Calu3 (cell line): ENCODE results near the gene OTOG. TPM values are rescaled to one million over a fixed set of nuclear protein-coding genes. Genes with fewer than 3 reads are reported as not detected.
A peak's percentile ranks its signal among the peaks of the same experiment; 100 is the strongest.

Source experiments
- BruUV-seq: library from RNA; stranded (reverse); fragments of 400-500 nt; replicated peaks from 2 replicates; lab custom pipeline; 2021; lab: Mats Ljungman, UMichigan
- CTCF ChIA-PET: fragments of 300-600 bp; sonication (Branson Sonifier 250); formaldehyde crosslinking; loops from one replicate; lab custom pipeline; 2022; ENCODE audit warnings: antibody characterized with exemption; lab: Charles Lee
- DNase-seq: peaks from one replicate; pipeline ENCODE4 v3.0.0; 2022
- H3K27ac Mint-ChIP-seq: one replicate; pipeline ENCODE4 v1.8.0; 2022; ENCODE audit warnings: mixed read lengths; ENCODE audit not compliant: unreplicated experiment
- H3K27me3 Mint-ChIP-seq: one replicate; pipeline ENCODE4 v1.8.0; 2022; ENCODE audit warnings: mixed read lengths; ENCODE audit not compliant: unreplicated experiment
- H3K36me3 Mint-ChIP-seq: one replicate; pipeline ENCODE4 v1.8.0; 2022; ENCODE audit warnings: mild to moderate bottlenecking, moderate library complexity, mixed read lengths; ENCODE audit not compliant: insufficient read depth, unreplicated experiment
- H3K4me1 Mint-ChIP-seq: one replicate; pipeline ENCODE4 v1.8.0; 2022; ENCODE audit warnings: mild to moderate bottlenecking, low read depth, mixed read lengths; ENCODE audit not compliant: unreplicated experiment
- H3K4me3 Mint-ChIP-seq: one replicate; pipeline ENCODE4 v1.8.0; 2022; ENCODE audit warnings: mild to moderate bottlenecking, low read depth, moderate library complexity, mixed read lengths; ENCODE audit not compliant: unreplicated experiment
- H3K9me3 Mint-ChIP-seq: one replicate; pipeline ENCODE4 v1.8.0; 2022; ENCODE audit warnings: low read depth, mixed read lengths; ENCODE audit not compliant: unreplicated experiment
- CTCF ChIP-seq: fragments of 200-600 bp; IDR thresholded peaks from one replicate; pipeline ENCODE4 v1.8.0; 2022; ENCODE audit warnings: antibody characterized with exemption; ENCODE audit not compliant: unreplicated experiment
- intact Hi-C: fragments of 100-400 bp; cut with micrococcal nuclease; formaldehyde crosslinking; loops from one replicate; pipeline ENCODE4 v1.10.0; 2022; ENCODE audit not compliant: unreplicated experiment
- total RNA-seq: library from RNA; stranded (reverse); gene quantifications from 2 replicates; pipeline ENCODE4 v1.2.3, GENCODE V29; 2022

Gene OTOG
- total RNA-seq, 1 experiment from 2014 or later: not detected

- H3K4me1 Mint-ChIP-seq: peaks cover 25% of the 10 kb centered on the region
- no TSS peak for BruUV-seq
- DNase-seq: no peak
- no peaks in the 10 kb centered on the region for H3K27me3 Mint-ChIP-seq
- no peak overlapping the region for H3K27ac Mint-ChIP-seq
- intact Hi-C loops: no loop called here
- no peak for TF ChIP-seq CTCF
- H3K36me3 Mint-ChIP-seq: no peaks in the 10 kb centered on the region
- CTCF ChIA-PET: no interaction called here
- no peaks in the 10 kb centered on the region for H3K9me3 Mint-ChIP-seq
- H3K4me3 Mint-ChIP-seq: no peak overlapping the region
Observed at GRCh38 chr11:17649261-17649660, 102.2 kb downstream of the OTOG start.

- BruUV-seq: no TSS peak
- Mint-ChIP-seq H3K36me3 (no peaks in the 10 kb centered on the region), H3K9me3 (no peaks in the 10 kb centered on the region), H3K27me3 (no peaks in the 10 kb centered on the region), H3K4me3 (no peak overlapping the region), H3K4me1 (peaks cover 25% of the 10 kb centered on the region), H3K27ac (no peak overlapping the region)
- CTCF ChIA-PET: no interaction called here
- no peak for TF ChIP-seq CTCF
- DNase-seq: no peak
- intact Hi-C loops: no loop called here
Observed at GRCh38 chr11:17649696-17650095, 102.6 kb downstream of the OTOG start.

- no TSS peak for BruUV-seq
- H3K36me3 Mint-ChIP-seq: no peaks in the 10 kb centered on the region
- no peak overlapping the region for H3K4me3 Mint-ChIP-seq
- CTCF ChIA-PET: no interaction called here
- no peak overlapping the region for H3K27ac Mint-ChIP-seq
- peak; percentile 33 for DNase-seq
- no peaks in the 10 kb centered on the region for H3K9me3 Mint-ChIP-seq
- no peaks in the 10 kb centered on the region for H3K27me3 Mint-ChIP-seq
- no peak for TF ChIP-seq CTCF
- intact Hi-C loops: no loop called here
- peaks cover 25% of the 10 kb centered on the region for H3K4me1 Mint-ChIP-seq
Observed at GRCh38 chr11:17650127-17650911, 103.3 kb downstream of the OTOG start.

GRCh38 chr11:17651061-17651460 lies 104.0 kb downstream of the OTOG start:
- peaks cover 3% of the 10 kb centered on the region for H3K9me3 Mint-ChIP-seq
- CTCF ChIA-PET: no interaction called here
- H3K27ac Mint-ChIP-seq: no peak overlapping the region
- intact Hi-C loops: no loop called here
- DNase-seq: no peak
- H3K4me1 Mint-ChIP-seq: peaks cover 25% of the 10 kb centered on the region
- no peak for TF ChIP-seq CTCF
- H3K4me3 Mint-ChIP-seq: no peak overlapping the region
- H3K27me3 Mint-ChIP-seq: no peaks in the 10 kb centered on the region
- no peaks in the 10 kb centered on the region for H3K36me3 Mint-ChIP-seq
- no TSS peak for BruUV-seq
